ENCODE measurements around the gene NDUFS4. TPM values are rescaled to one million over a fixed set of nuclear protein-coding genes. Genes with fewer than 3 reads are reported as not detected.

Gene NDUFS4
- total RNA-seq (100 to 1,000 TPM; 156 to 268 (median 213) TPM), polyA plus RNA-seq (100 to 1,000 TPM in 1 of 2 donors, 10 to 100 TPM in 1; 40.3 to 248 TPM)
- long read RNA-seq, donor 1, transcript NDUFS4-201 (5 exons, 675 nt) = major isoform, 44 of 51 reads
- long read RNA-seq, donor 1, partial matches to known transcripts = 2 of 51 reads
- long read RNA-seq, donor 1, other reads (novel, unspliced or antisense) = 1 of 51 reads
- long read RNA-seq, donor 2, transcript NDUFS4-201 (5 exons, 675 nt) = major isoform, 65 of 73 reads
- long read RNA-seq, donor 2, partial matches to known transcripts = 2 of 73 reads
- long read RNA-seq, donor 2, other reads (novel, unspliced or antisense) = 3 of 73 reads
- long read RNA-seq, donor 3, transcript NDUFS4-201 (5 exons, 675 nt) = major isoform, 11 of 12 reads
- long read RNA-seq, donor 3, partial matches to known transcripts = 0 of 12 reads
- long read RNA-seq, donor 3, other reads (novel, unspliced or antisense) = 1 of 12 reads

- WGBS, 2 donors = 0 to 1% methylated on average over 30 of the region's 30 CpGs
These were observed at the start of gene NDUFS4 for GRCh38 chr5:53560506-53561191. Gene NDUFS4, plus strand, starts transcription at chr5:53560639. Its CDS starts 24 bp downstream, at chr5:53560663.

GRCh38 chr5:53512539-53512938 is 47.9 kb upstream of the NDUFS4 start:
- H3K27me3 ChIP-seq = no peaks in the 10 kb centered on the region
- H3K9me3 ChIP-seq = peaks cover 0 to 48% (median 17%) of the 10 kb centered on the region in 11 donors
- no peaks in the 10 kb centered on the region for H3K4me1 ChIP-seq
- no peak overlapping the region for H3K4me3 ChIP-seq
- ATAC-seq (no peak), DNase-seq (no peak)
- no peaks in the 10 kb centered on the region for H3K36me3 ChIP-seq
- TF ChIP-seq CTCF (IDR thresholded peaks at IDR 0.05) = no peak
- intact Hi-C loops (cut with DNase I) = no loop called here
- no peak overlapping the region for H3K27ac ChIP-seq

More at GRCh38 chr5:53560506-53561191, at the start of gene NDUFS4:
- peaks cover 0 to 21% (median 0%) of the 10 kb centered on the region in 7 donors for H3K27me3 ChIP-seq
- H3K9me3 ChIP-seq = peaks cover 0 to 7% (median 0%) of the 10 kb centered on the region in 11 donors
- no peaks in the 10 kb centered on the region for H3K36me3 ChIP-seq
- H3K4me1 ChIP-seq = peaks cover 4 to 42% (median 25%) of the 10 kb centered on the region in 9 donors
- peak in 2 of 9 donors; percentile 23 to 30 for TF ChIP-seq CTCF (IDR thresholded peaks at IDR 0.05)
- DNase-seq = peak; percentile 77 to 95
- H3K27ac ChIP-seq = peak within 1 kb of the TSS; percentile 81 to 97 (median 92)
- intact Hi-C loops (cut with DNase I) = loop anchor here in 1 of 10 donors (5.0 to 10.0 kb wide), 2 partner anchors 117 to 654 kb away; no protein-coding TSS in a partner anchor
- peak within 1 kb of the TSS; percentile 69 to 96 (median 81) for H3K4me3 ChIP-seq
- peak; percentile 95 to 98 (median 96) for ATAC-seq

- intact Hi-C loops (cut with DNase I) = no loop called here
- TF ChIP-seq CTCF (IDR thresholded peaks at IDR 0.05) = no peak
- DNase-seq (no peak), ATAC-seq (no peak)
- H3K9me3 ChIP-seq = peaks cover 0 to 28% (median 9%) of the 10 kb centered on the region in 11 donors
- no peaks in the 10 kb centered on the region for H3K36me3 ChIP-seq
- WGBS, 2 donors = 87 to 89% methylated on average over 6 of the region's 6 CpGs
- no peaks in the 10 kb centered on the region for H3K27me3 ChIP-seq
- no peaks in the 10 kb centered on the region for H3K4me1 ChIP-seq
- H3K27ac ChIP-seq = no peak overlapping the region
- H3K4me3 ChIP-seq = no peak overlapping the region
These were observed 44.5 kb upstream of the NDUFS4 start for GRCh38 chr5:53515988-53516387.

- H3K27me3 ChIP-seq = no peaks in the 10 kb centered on the region
- H3K4me3 ChIP-seq = no peak overlapping the region
- ATAC-seq = no peak
- no peak overlapping the region for H3K27ac ChIP-seq
- H3K36me3 ChIP-seq = no peaks in the 10 kb centered on the region
- H3K9me3 ChIP-seq = peaks cover 0 to 25% (median 0%) of the 10 kb centered on the region in 11 donors
- DNase-seq = no peak
- intact Hi-C loops (cut with DNase I) = no loop called here
- TF ChIP-seq CTCF (IDR thresholded peaks at IDR 0.05) = no peak
- no peaks in the 10 kb centered on the region for H3K4me1 ChIP-seq
These were observed 39.6 kb upstream of the NDUFS4 start for GRCh38 chr5:53520813-53521212.
